MCF 10A (cell line): ENCODE measurements around the gene METTL1. TPM values are rescaled to one million over a fixed set of nuclear protein-coding genes. Genes with fewer than 3 reads are reported as not detected.

Source experiments
- BruUV-seq: library from RNA; stranded (reverse); fragments of 400-500 nt; replicated peaks from 2 replicates; lab custom pipeline; 2021; lab: Mats Ljungman, UMichigan
- CTCF ChIA-PET: fragments of 300-600 bp; sonication (Branson Sonifier 250); formaldehyde crosslinking; extraction: SDS; loops from one replicate; lab custom pipeline; 2021; ENCODE audit warnings: antibody characterized with exemption, inconsistent platforms; lab: Yijun Ruan, JAX
- POLR2A ChIA-PET: fragments of 300-600, 350-650 bp; sonication (Branson Sonifier 250); formaldehyde crosslinking; extraction: SDS; loops from one replicate; lab custom pipeline; 2020; ENCODE audit warnings: antibody characterized with exemption, inconsistent platforms; lab: Yijun Ruan, JAX
- DNase-seq: peaks from one replicate; pipeline ENCODE4 v3.0.0-alpha.2; 2018; ENCODE audit not compliant: unreplicated experiment
- H3K27ac Mint-ChIP-seq: one replicate; pipeline ENCODE4 v1.8.0; 2022; ENCODE audit warnings: mild to moderate bottlenecking, low read depth, mixed read lengths; ENCODE audit not compliant: unreplicated experiment
- H3K27me3 Mint-ChIP-seq: one replicate; pipeline ENCODE4 v1.8.0; 2022; ENCODE audit warnings: mixed read lengths; ENCODE audit not compliant: insufficient read depth, unreplicated experiment
- H3K36me3 Mint-ChIP-seq: one replicate; pipeline ENCODE4 v1.8.0; 2022; ENCODE audit warnings: mild to moderate bottlenecking, moderate library complexity, mixed read lengths; ENCODE audit not compliant: insufficient read depth, unreplicated experiment
- H3K4me1 Mint-ChIP-seq: one replicate; pipeline ENCODE4 v1.8.0; 2022; ENCODE audit warnings: mixed read lengths; ENCODE audit not compliant: insufficient read depth, unreplicated experiment
- H3K4me3 Mint-ChIP-seq: one replicate; pipeline ENCODE4 v1.8.0; 2022; ENCODE audit warnings: mild to moderate bottlenecking, moderate library complexity, mixed read lengths; ENCODE audit not compliant: unreplicated experiment
- H3K9me3 Mint-ChIP-seq: one replicate; pipeline ENCODE4 v1.8.0; 2022; ENCODE audit warnings: mixed read lengths; ENCODE audit not compliant: unreplicated experiment
- intact Hi-C: fragments of 100-400 bp; cut with micrococcal nuclease; formaldehyde crosslinking; loops from 2 replicates; pipeline ENCODE4 v1.14.1; 2022
- total RNA-seq: library from RNA; stranded (reverse); gene quantifications from 2 replicates; pipeline ENCODE4 v1.2.3, GENCODE V29; 2022
- TF ChIP-seq, protein P1 (sequence below): fragments of 200-600 bp; IDR thresholded peaks from one replicate; pipeline ENCODE4 v1.8.0; 2022; ENCODE audit warnings: antibody characterized with exemption, mild to moderate bottlenecking; ENCODE audit not compliant: unreplicated experiment

The METTL1 gene
- total RNA-seq, 1 experiment from 2014 or later: 40.6 TPM

- POLR2A ChIA-PET: interaction anchor here (0.6 to 1.7 kb wide), 9 partner anchors 10 to 125 kb away, joined by 3 to 6 read pairs (median 3); partner anchors contain the start of gene TSFM
- no peaks in the 10 kb centered on the region for H3K9me3 Mint-ChIP-seq
- BruUV-seq: no TSS peak
These were observed 38.5 kb upstream of the METTL1 start for GRCh38 chr12:57810450-57810849.

DNA sequence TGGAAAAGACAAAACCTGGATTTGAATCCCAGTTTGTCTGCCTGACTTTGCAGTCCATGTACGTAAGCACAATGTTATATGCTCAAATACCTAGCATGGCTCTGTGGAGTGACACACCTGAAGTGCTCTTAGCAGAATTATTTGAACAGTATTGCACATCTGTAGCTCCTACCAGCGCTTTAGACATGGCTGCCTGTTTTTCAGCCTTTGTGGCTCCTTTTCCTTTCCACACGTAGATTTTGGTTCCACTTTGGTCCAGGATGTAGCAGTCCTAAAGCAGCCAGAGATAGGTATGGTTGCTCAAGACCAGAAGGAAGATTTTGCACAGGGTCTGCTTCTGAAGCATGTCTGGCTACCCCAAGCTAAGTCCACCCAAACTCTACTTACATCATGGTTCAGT lies 37.5 kb upstream of the METTL1 start:
- no peak overlapping the region for H3K4me3 Mint-ChIP-seq
- no peak for DNase-seq
- no peaks in the 10 kb centered on the region for H3K9me3 Mint-ChIP-seq
- CTCF ChIA-PET: interaction anchor here (1.4 to 1.6 kb wide), 2 partner anchors 10 to 79 kb away, joined by 3 to 6 read pairs; no protein-coding TSS in a partner anchor
- no peaks in the 10 kb centered on the region for H3K27me3 Mint-ChIP-seq
- peaks cover 6% of the 10 kb centered on the region for H3K36me3 Mint-ChIP-seq
- no peak overlapping the region for H3K27ac Mint-ChIP-seq
- POLR2A ChIA-PET: interaction anchor here (0.7 to 1.7 kb wide), 3 partner anchors 9 to 27 kb away, joined by 3 to 6 read pairs (median 3); partner anchors contain the start of gene TSFM
- TF ChIP-seq, protein P1, sequence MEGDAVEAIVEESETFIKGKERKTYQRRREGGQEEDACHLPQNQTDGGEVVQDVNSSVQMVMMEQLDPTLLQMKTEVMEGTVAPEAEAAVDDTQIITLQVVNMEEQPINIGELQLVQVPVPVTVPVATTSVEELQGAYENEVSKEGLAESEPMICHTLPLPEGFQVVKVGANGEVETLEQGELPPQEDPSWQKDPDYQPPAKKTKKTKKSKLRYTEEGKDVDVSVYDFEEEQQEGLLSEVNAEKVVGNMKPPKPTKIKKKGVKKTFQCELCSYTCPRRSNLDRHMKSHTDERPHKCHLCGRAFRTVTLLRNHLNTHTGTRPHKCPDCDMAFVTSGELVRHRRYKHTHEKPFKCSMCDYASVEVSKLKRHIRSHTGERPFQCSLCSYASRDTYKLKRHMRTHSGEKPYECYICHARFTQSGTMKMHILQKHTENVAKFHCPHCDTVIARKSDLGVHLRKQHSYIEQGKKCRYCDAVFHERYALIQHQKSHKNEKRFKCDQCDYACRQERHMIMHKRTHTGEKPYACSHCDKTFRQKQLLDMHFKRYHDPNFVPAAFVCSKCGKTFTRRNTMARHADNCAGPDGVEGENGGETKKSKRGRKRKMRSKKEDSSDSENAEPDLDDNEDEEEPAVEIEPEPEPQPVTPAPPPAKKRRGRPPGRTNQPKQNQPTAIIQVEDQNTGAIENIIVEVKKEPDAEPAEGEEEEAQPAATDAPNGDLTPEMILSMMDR: no peak
- intact Hi-C loops: no loop called here
- no TSS peak for BruUV-seq
- peaks cover 8% of the 10 kb centered on the region for H3K4me1 Mint-ChIP-seq

More at GRCh38 chr12:57810450-57810849, 38.5 kb upstream of the METTL1 start:
- no peak overlapping the region for H3K4me3 Mint-ChIP-seq
- peaks cover 8% of the 10 kb centered on the region for H3K4me1 Mint-ChIP-seq
- TF ChIP-seq, protein P1: no peak
- peak; percentile 96 for DNase-seq
- intact Hi-C loops: no loop called here
- no peak overlapping the region for H3K27ac Mint-ChIP-seq
- CTCF ChIA-PET: interaction anchor here (0.6 to 2.3 kb wide), 9 partner anchors 8 to 816 kb away, joined by 3 to 12 read pairs (median 3); no protein-coding TSS in a partner anchor
- no peaks in the 10 kb centered on the region for H3K27me3 Mint-ChIP-seq
- peaks cover 5% of the 10 kb centered on the region for H3K36me3 Mint-ChIP-seq

DNA sequence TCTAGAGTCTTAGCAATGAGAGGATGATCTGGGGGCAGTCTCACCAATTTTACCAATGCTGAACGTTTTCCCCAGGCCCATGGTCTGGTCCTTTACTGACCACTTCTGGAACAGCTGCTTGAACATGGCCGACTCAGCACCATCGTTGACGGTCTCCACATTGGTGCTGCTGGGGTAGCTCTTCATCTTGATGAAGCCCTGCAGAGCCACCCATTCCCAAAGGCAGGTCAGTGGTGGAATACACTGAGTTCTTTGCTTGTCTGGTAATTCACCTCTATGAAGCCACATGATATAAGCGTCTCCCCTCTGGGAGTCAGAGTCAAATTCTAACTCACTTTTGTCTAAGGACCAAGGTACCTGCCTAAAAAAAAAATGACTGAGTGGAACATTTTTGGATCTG lies 36.4 kb upstream of the METTL1 start:
- intact Hi-C loops: no loop called here

GRCh38 chr12:57807285-57807684 lies 35.4 kb upstream of the METTL1 start:
- no peaks in the 10 kb centered on the region for H3K27me3 Mint-ChIP-seq
- intact Hi-C loops: no loop called here
- POLR2A ChIA-PET: interaction anchor here (1.3 kb wide), 1 partner anchor 10 kb away, joined by 4 read pairs; no protein-coding TSS in a partner anchor

More for the DNA sequence above, 36.4 kb upstream of the METTL1 start:
- Mint-ChIP-seq H3K4me1 (peaks cover 8% of the 10 kb centered on the region), H3K27me3 (no peaks in the 10 kb centered on the region), H3K27ac (no peak overlapping the region), H3K9me3 (no peaks in the 10 kb centered on the region), H3K36me3 (peaks cover 11% of the 10 kb centered on the region), H3K4me3 (no peak overlapping the region)
- ChIA-PET POLR2A (no interaction called here), CTCF (interaction anchor here (0.6 to 1.1 kb wide), 4 partner anchors 14 to 953 kb away, joined by 3 to 4 read pairs (median 3); no protein-coding TSS in a partner anchor)
- BruUV-seq: no TSS peak
- no peak for DNase-seq
- TF ChIP-seq, protein P1: no peak

More at GRCh38 chr12:57807285-57807684, 35.4 kb upstream of the METTL1 start:
- H3K9me3 Mint-ChIP-seq: no peaks in the 10 kb centered on the region
- TF ChIP-seq, protein P1: no peak
- peaks cover 11% of the 10 kb centered on the region for H3K36me3 Mint-ChIP-seq
- peaks cover 8% of the 10 kb centered on the region for H3K4me1 Mint-ChIP-seq
- no peak for DNase-seq
- CTCF ChIA-PET: interaction anchor here (0.6 to 1.1 kb wide), 5 partner anchors 8 to 97 kb away, joined by 3 to 4 read pairs (median 3); partner anchors contain the start of gene TSFM
- no TSS peak for BruUV-seq
- no peak overlapping the region for H3K27ac Mint-ChIP-seq
- H3K4me3 Mint-ChIP-seq: no peak overlapping the region
